Motor neuron (in vitro differentiated cells): ENCODE measurements around the gene HS3ST5. TPM values are rescaled to one million over a fixed set of nuclear protein-coding genes. Genes with fewer than 3 reads are reported as not detected.
"Not testable (repeated sequence)": the region's sequence is repeated elsewhere in the genome, so short reads cannot be mapped to it uniquely, and the experiment has no call there.

Experiments used
- ATAC-seq, 8 experiments: fragments of 200-7000 bp; cut with Tn5 transposase; replicated peaks in 6 of 8; 2 replicates each; pipeline ENCODE4 v1.8.0; 2021; ENCODE audit warnings: mild to moderate bottlenecking in 8 of 8, moderate library complexity in 8 of 8
- H3K27ac ChIP-seq, 2 donors: fragments of 250-450 bp; sonication (Bioruptor Pico); 2 replicates each; pipeline ENCODE4 v1.9.0; 2021; ENCODE audit warnings: antibody characterized with exemption in 2 of 2, mild to moderate bottlenecking in 2 of 2, moderate library complexity in 1 of 2
- H3K4me1 ChIP-seq, 2 donors: fragments of 250-450 bp; sonication (Bioruptor Pico); replicated peaks in 1 of 2; 2 replicates each; pipeline ENCODE4 v1.6.1; 2021; ENCODE audit warnings: antibody characterized with exemption in 2 of 2, mild to moderate bottlenecking in 2 of 2, moderate library complexity in 1 of 2
- H3K4me3 ChIP-seq, 5 donors: fragments of 250-450 bp; sonication (Bioruptor Pico); 2 replicates each; pipeline ENCODE4 v1.9.0; 2021; ENCODE audit warnings: antibody characterized with exemption in 5 of 5, mild to moderate bottlenecking in 5 of 5, moderate library complexity in 4 of 5
- WGBS, 10 experiments: fragments of 450-650 bp; shearing (Covaris generic); methylation state at CpG; one replicate each; pipeline ENCODE4 v1.0.0; 2022; 5-methylcytosine and 5-hydroxymethylcytosine counted together
- in situ Hi-C, 9 experiments: fragments of 400-800 bp; cut with MboI; loops; one replicate each; pipeline ENCODE4 v1.15.0; 2021; ENCODE audit warnings: low sequenced_read_pairs in 9 of 9, low pct_unique_long_range_greater_than_20kb in 2 of 9; ENCODE audit not compliant: unreplicated experiment in 9 of 9
- total RNA-seq, 8 experiments: library from RNA; unstranded; fragments of 300-600 nt; gene quantifications; 2 replicates each; pipeline versions ENCODE4 v1.2.3 to v1.2.4, GENCODE V29; 2022

Gene HS3ST5
- total RNA-seq, 8 experiments from 2014 or later, result 1.4 to 7.1 (median 2.3) TPM

GRCh38 chr6:114149182-114149581, 193.6 kb downstream of the HS3ST5 start:
- H3K4me1 ChIP-seq, ATAC-seq, in situ Hi-C loops, H3K27ac ChIP-seq, H3K4me3 ChIP-seq: not testable (repeated sequence)

- Histone ChIP-seq H3K4me3 (no peak overlapping the region), H3K4me1 (peaks cover 0 to 12% of the 10 kb centered on the region in 2 donors), H3K27ac (no peak overlapping the region)
- WGBS, 10 experiments, result 0 to 85% (median 33%) methylated on average over 1 to 8 of the region's 9 CpGs; no CpG with 5 or more reads in 1 of the 10 experiments
- ATAC-seq, result no peak
- in situ Hi-C loops, result no loop called here
Observed at GRCh38 chr6:114144887-114145851, 197.7 kb downstream of the HS3ST5 start.

- peak in 7 of 8 experiments; percentile 27 to 86 (median 66) for ATAC-seq
- Histone ChIP-seq H3K4me3 (no peak overlapping the region), H3K4me1 (peaks cover 0 to 12% of the 10 kb centered on the region in 2 donors), H3K27ac (no peak overlapping the region)
- WGBS, 10 experiments, result 14 to 93% (median 51%) methylated on average over 1 to 7 of the region's 7 CpGs
- in situ Hi-C loops, result no loop called here
Observed at GRCh38 chr6:114142258-114142657, 200.6 kb downstream of the HS3ST5 start.

- 0 to 93% (median 78%) methylated on average over 1 to 5 of the region's 5 CpGs for WGBS, 10 experiments
- H3K27ac ChIP-seq, result no peak overlapping the region
- peaks cover 8 to 16% of the 10 kb centered on the region in 2 donors for H3K4me1 ChIP-seq
- H3K4me3 ChIP-seq, result no peak overlapping the region
- peak in 2 of 8 experiments; percentile 4 to 22 for ATAC-seq
- in situ Hi-C loops, result no loop called here
Observed at GRCh38 chr6:114140416-114140815, 202.4 kb downstream of the HS3ST5 start.

DNA sequence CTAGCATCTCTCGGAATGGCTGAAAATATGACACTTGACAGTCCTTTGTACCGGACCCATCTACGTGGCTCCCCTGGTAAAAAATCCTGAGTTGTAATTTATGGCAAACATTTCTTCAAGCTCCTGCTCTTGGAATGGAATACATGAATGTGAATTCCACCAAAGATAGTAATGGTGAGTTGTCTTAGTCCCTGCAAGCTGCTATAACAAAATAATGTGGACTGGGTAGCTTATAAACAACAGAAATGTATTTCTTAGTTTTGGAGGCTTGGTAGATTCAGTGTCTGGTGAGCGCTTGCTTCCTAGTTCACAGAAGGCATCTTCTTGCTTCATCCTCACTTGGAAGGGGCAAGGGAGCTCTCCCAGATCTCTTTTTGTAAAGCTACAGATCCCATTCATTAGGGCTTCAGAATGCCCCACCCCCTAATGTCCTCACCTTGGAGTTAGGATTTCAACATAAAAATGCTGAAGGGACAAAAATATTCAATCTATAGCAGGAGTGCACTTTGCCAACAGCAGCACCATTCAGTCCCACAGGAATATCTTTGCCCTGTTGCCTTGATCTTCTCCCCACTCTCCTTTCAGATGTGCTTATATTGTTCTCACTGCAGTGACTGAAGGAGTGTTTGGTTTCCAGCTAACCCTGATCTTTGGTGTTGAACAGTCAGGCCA, 204.1 kb downstream of the HS3ST5 start:
- in situ Hi-C loops, result no loop called here
- WGBS, 10 experiments, result 29 to 100% (median 93%) methylated on average over 1 to 4 of the region's 4 CpGs
- Histone ChIP-seq H3K4me1 (peaks cover 12 to 20% of the 10 kb centered on the region in 2 donors), H3K4me3 (no peak overlapping the region), H3K27ac (no peak overlapping the region)
- no peak for ATAC-seq

- in situ Hi-C loops, result no loop called here
- Histone ChIP-seq H3K4me3 (no peak overlapping the region), H3K27ac (peak overlapping the region in 1 of 2 donors; percentile 14), H3K4me1 (peaks cover 8 to 12% of the 10 kb centered on the region in 2 donors)
- WGBS, 10 experiments, result 12 to 91% (median 46%) methylated on average over 3 to 4 of the region's 5 CpGs; no CpG with 5 or more reads in 3 of the 10 experiments
- peak; percentile 45 to 93 (median 78) for ATAC-seq
Observed at GRCh38 chr6:114135363-114135971, 207.4 kb downstream of the HS3ST5 start.

DNA sequence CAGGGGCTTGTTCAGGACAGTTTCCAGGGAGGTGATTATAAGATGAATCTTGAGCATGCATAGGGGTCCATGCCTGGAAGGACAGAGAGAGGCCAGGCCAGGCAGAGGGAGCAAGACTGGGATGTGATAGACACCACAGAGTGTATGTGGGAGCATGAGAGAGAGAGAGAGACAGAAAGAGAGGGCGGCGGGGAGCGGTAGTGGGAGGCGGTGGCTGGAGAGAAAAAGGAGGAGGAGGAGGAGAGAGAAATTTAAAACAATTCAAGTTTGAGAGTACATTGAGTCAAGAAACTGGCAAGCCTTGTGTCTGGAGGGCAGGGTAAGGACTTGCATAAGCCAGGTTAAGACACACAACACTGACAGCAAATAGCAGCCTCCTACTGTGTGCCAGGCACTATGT, 209.0 kb downstream of the HS3ST5 start:
- 80 to 100% (median 93%) methylated on average over 2 to 4 of the region's 4 CpGs; no CpG with 5 or more reads in 4 of the 10 experiments for WGBS, 10 experiments
- in situ Hi-C loops, result no loop called here
- ATAC-seq, result no peak
- H3K4me1 ChIP-seq, result peaks cover 8 to 12% of the 10 kb centered on the region in 2 donors
- H3K27ac ChIP-seq, result no peak overlapping the region
- H3K4me3 ChIP-seq, result no peak overlapping the region

DNA sequence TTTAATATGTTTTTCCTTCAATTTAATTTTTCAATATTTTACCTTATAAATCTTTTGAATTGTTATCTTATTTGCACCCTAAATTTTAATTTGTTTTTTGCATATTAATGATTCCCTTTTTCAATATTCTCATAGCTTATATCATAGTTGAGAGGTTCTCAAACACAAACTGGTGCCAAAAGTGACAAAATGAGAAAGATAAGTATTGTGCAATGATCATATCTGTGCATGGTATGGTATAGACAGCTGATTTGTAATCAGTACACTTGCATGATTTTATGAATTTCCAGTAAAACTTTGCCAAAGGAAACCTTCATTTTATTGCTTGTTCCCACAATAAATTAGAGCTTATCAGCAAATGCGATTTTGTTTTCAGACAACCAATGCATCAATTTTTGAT, 210.9 kb downstream of the HS3ST5 start:
- H3K4me3 ChIP-seq, result no peak overlapping the region
- 38 to 100% (median 100%) methylated on average over 1 of the region's 1 CpG; no CpG with 5 or more reads in 1 of the 10 experiments for WGBS, 10 experiments
- no peak for ATAC-seq
- H3K4me1 ChIP-seq, result peaks cover 8 to 12% of the 10 kb centered on the region in 2 donors
- in situ Hi-C loops, result no loop called here
- no peak overlapping the region for H3K27ac ChIP-seq

GRCh38 chr6:114125576-114125975, 217.2 kb downstream of the HS3ST5 start:
- Histone ChIP-seq H3K27ac (no peak overlapping the region), H3K4me3 (no peak overlapping the region), H3K4me1 (peaks cover 0 to 22% of the 10 kb centered on the region in 2 donors)
- ATAC-seq, result peak in 5 of 8 experiments; percentile 89 to 99 (median 93)
- in situ Hi-C loops, result no loop called here
- 15 to 75% (median 50%) methylated on average over 1 to 3 of the region's 3 CpGs; no CpG with 5 or more reads in 1 of the 10 experiments for WGBS, 10 experiments

DNA sequence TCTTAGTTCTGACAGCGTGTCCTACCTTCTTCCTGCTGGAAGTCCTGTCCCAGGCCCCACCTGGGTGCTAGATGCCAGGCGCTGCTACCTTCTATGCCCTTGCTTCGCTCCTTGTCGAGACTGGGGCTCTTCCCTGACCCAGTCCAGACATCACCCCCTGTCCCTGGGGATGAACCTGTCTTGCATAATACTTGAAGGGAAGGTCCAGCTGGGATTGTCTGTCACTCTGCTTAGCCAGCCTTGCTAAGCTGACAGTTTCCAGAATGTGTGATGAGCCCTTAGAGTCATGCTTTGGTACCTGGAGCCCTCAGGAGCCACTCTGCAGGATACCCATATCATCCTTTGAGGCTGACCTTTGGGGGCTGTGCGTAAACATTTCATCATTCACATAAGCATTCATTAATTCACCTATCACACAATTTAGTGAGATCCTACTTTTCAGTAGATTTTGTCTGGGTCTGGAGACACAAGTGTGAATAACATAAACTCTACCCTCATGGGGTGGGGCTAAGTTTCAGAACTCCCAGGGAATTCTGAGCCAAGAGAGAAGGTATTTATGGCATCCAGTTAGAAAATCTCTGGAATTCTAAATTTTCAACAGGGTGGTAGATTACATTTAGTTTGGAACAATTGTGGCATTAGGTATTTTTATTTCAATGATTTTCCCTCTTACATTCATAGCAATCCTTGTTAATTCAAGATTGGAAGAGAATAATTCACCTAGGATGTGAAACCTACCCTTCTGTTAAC, 220.7 kb downstream of the HS3ST5 start:
- in situ Hi-C loops, result no loop called here
- no peak overlapping the region for H3K4me3 ChIP-seq
- no peak overlapping the region for H3K27ac ChIP-seq
- 30 to 100% (median 83%) methylated on average over 1 to 3 of the region's 5 CpGs; no CpG with 5 or more reads in 3 of the 10 experiments for WGBS, 10 experiments
- peaks cover 0 to 22% of the 10 kb centered on the region in 2 donors for H3K4me1 ChIP-seq
- no peak for ATAC-seq

- ATAC-seq, result no peak
- in situ Hi-C loops, result no loop called here
- whole genome bisulfite sequencing, 10 experiments, result 0 to 100% (median 76%) methylated on average over 1 to 2 of the region's 2 CpGs
- Histone ChIP-seq H3K4me3 (no peak overlapping the region), H3K4me1 (peaks cover 2 to 18% of the 10 kb centered on the region in 2 donors), H3K27ac (no peak overlapping the region)
Observed at GRCh38 chr6:114119056-114119455, 223.8 kb downstream of the HS3ST5 start.

GRCh38 chr6:114115652-114116051, 227.2 kb downstream of the HS3ST5 start:
- ATAC-seq, result peak in 3 of 8 experiments; percentile 49 to 55 (median 52)
- Histone ChIP-seq H3K27ac (peak overlapping the region in 1 of 2 donors; percentile 40), H3K4me3 (no peak overlapping the region), H3K4me1 (peaks cover 2 to 18% of the 10 kb centered on the region in 2 donors)
- in situ Hi-C loops, result no loop called here
- WGBS, 10 experiments, result 50 to 100% (median 71%) methylated on average over 1 of the region's 1 CpG; no CpG with 5 or more reads in 1 of the 10 experiments
